Measurements from ENCODE around the gene HNRNPLL. TPM values are rescaled to one million over a fixed set of nuclear protein-coding genes. Genes with fewer than 3 reads are reported as not detected.
"Not testable (repeated sequence)": the region's sequence is repeated elsewhere in the genome, so short reads cannot be mapped to it uniquely, and the experiment has no call there.

HNRNPLL gene
- total RNA-seq, 2 experiments from 2014 or later: 44.9 to 46.5 TPM

DNA sequence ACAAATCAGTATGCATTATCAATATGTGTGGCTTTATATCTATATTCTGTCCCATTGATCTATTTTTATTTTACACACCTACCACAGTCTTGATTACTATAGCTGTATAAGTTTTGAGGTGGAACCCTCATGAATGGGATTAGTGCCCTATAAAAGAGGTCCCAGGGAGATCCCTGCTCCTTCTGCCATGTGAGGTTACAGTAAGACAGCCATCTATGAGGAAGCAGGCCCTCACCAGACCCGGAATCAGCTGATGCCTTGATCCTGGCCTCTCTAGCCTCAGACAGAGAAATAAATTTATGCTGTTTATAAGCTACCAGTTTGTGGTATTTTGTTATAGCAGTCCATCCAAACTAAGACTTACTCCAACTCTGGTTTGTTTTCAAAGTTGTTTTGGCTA, 54.9 kb downstream of the HNRNPLL start:
- CTCF ChIA-PET: interaction anchor here (0.7 kb wide), 1 partner anchor 1154 kb away, joined by 3 read pairs; no protein-coding TSS in a partner anchor
- POLR2A ChIA-PET: interaction anchor here (1.3 kb wide), 1 partner anchor 204 kb away, joined by 4 read pairs; the partner anchor contains the start of gene SRSF7
- Histone ChIP-seq H3K27me3 (ENCODE audit: control insufficient read depth in 1 of 2, insufficient read depth in 2 of 2, low read length in 2 of 2) (no peaks in the 10 kb centered on the region), H3K27ac (ENCODE audit: low read depth in 1 of 2, low read length in 2 of 2) (no peak overlapping the region), H3K4me1 (ENCODE audit: insufficient read depth, low read length) (peaks cover 7% of the 10 kb centered on the region), H3K9me3 (ENCODE audit: control insufficient read depth in 1 of 2, insufficient read depth in 1 of 2, low read length in 2 of 2) (peaks cover 0 to 3% of the 10 kb centered on the region in 2 experiments), H3K36me3 (ENCODE audit: insufficient read depth, low read length) (no peaks in the 10 kb centered on the region), H3K4me3 (ENCODE audit: low read length) (no peak overlapping the region)
- TF ChIP-seq, protein P1, sequence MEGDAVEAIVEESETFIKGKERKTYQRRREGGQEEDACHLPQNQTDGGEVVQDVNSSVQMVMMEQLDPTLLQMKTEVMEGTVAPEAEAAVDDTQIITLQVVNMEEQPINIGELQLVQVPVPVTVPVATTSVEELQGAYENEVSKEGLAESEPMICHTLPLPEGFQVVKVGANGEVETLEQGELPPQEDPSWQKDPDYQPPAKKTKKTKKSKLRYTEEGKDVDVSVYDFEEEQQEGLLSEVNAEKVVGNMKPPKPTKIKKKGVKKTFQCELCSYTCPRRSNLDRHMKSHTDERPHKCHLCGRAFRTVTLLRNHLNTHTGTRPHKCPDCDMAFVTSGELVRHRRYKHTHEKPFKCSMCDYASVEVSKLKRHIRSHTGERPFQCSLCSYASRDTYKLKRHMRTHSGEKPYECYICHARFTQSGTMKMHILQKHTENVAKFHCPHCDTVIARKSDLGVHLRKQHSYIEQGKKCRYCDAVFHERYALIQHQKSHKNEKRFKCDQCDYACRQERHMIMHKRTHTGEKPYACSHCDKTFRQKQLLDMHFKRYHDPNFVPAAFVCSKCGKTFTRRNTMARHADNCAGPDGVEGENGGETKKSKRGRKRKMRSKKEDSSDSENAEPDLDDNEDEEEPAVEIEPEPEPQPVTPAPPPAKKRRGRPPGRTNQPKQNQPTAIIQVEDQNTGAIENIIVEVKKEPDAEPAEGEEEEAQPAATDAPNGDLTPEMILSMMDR (IDR thresholded peaks at IDR 0.05): no peak
- intact Hi-C loops (cut with DNase I, micrococcal nuclease): no loop called here
- DNase-seq (no peak), ATAC-seq (ENCODE audit: poor library complexity) (no peak)
- Mint-ChIP-seq H3K9me3 (no peaks in the 10 kb centered on the region), H3K4me3 (no peak overlapping the region), H3K36me3 (ENCODE audit: low read depth) (no peaks in the 10 kb centered on the region), H3K4me1 (ENCODE audit: low read depth) (peaks cover 25% of the 10 kb centered on the region), H3K27ac (no peak overlapping the region), H3K27me3 (no peaks in the 10 kb centered on the region)

DNA sequence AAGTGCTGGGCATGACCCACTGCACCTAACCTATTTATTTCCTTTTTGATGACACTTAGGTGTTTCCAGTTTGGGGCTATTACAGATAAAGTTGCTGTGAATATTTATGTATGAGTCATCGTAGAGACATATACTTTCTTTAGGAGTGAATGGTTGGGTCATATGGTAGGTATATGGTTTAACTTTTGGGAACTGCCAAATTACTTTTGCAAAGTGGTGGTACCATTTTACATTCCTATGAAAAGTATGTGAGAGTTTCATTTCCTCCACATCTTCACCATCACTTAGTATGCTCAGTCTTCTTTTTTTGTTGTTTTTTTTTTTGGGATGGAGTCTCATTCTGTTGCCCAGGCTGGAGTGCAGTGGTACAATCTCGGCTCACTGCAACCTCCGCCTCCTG, 56.1 kb downstream of the HNRNPLL start:
- Mint-ChIP-seq H3K9me3 (no peaks in the 10 kb centered on the region), H3K36me3 (ENCODE audit: low read depth) (no peaks in the 10 kb centered on the region), H3K27me3 (no peaks in the 10 kb centered on the region), H3K4me1 (ENCODE audit: low read depth) (peaks cover 22% of the 10 kb centered on the region), H3K4me3 (no peak overlapping the region), H3K27ac (no peak overlapping the region)
- ATAC-seq (ENCODE audit: poor library complexity) (no peak), DNase-seq (no peak)
- Histone ChIP-seq H3K9me3 (ENCODE audit: control insufficient read depth in 1 of 2, insufficient read depth in 1 of 2, low read length in 2 of 2) (peaks cover 0 to 3% of the 10 kb centered on the region in 2 experiments), H3K36me3 (ENCODE audit: insufficient read depth, low read length) (no peaks in the 10 kb centered on the region), H3K27me3 (ENCODE audit: control insufficient read depth in 1 of 2, insufficient read depth in 2 of 2, low read length in 2 of 2) (no peaks in the 10 kb centered on the region), H3K4me1 (ENCODE audit: insufficient read depth, low read length) (peaks cover 14% of the 10 kb centered on the region), H3K4me3 (ENCODE audit: low read length) (no peak overlapping the region), H3K27ac (ENCODE audit: low read depth in 1 of 2, low read length in 2 of 2) (no peak overlapping the region)
- ChIA-PET CTCF (no interaction called here), POLR2A (no interaction called here)
- intact Hi-C loops (cut with DNase I, micrococcal nuclease): no loop called here
- TF ChIP-seq, protein P1 (IDR thresholded peaks at IDR 0.05): no peak

DNA sequence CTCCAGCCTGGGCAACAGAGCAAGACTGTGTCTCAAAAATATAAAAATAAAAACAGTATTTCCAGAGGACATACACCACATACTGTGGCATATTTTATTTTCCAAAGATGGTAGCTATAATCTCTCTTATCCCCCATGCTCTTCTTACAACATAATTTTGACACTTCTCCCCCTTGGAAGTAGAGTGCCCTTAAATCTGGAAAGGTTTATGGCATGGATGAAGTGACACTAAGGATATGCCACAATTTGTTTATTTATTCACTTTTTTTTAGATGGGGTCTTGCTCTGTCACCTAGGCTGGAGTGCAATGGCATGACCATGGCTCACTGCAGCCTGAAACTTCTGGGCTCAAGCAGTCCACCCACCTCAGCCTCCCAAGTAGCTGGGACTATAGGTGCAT, 56.7 kb downstream of the HNRNPLL start:
- H3K4me1 ChIP-seq (ENCODE audit: insufficient read depth, low read length): peaks cover 14% of the 10 kb centered on the region
- H3K9me3 ChIP-seq (ENCODE audit: control insufficient read depth in 1 of 2, insufficient read depth in 1 of 2, low read length in 2 of 2): peaks cover 0 to 3% of the 10 kb centered on the region in 2 experiments
- Mint-ChIP-seq H3K4me1 (ENCODE audit: low read depth) (peaks cover 22% of the 10 kb centered on the region), H3K27ac (no peak overlapping the region), H3K27me3 (no peaks in the 10 kb centered on the region), H3K4me3 (no peak overlapping the region), H3K9me3 (no peaks in the 10 kb centered on the region), H3K36me3 (ENCODE audit: low read depth) (no peaks in the 10 kb centered on the region)
- no peak overlapping the region for H3K4me3 ChIP-seq (ENCODE audit: low read length)
- H3K36me3 ChIP-seq (ENCODE audit: insufficient read depth, low read length): no peaks in the 10 kb centered on the region
- TF ChIP-seq, protein P1 (IDR thresholded peaks at IDR 0.05): no peak
- intact Hi-C loops (cut with DNase I, micrococcal nuclease): no loop called here
- POLR2A ChIA-PET: no interaction called here
- H3K27ac ChIP-seq (ENCODE audit: low read depth in 1 of 2, low read length in 2 of 2): no peak overlapping the region
- H3K27me3 ChIP-seq (ENCODE audit: control insufficient read depth in 1 of 2, insufficient read depth in 2 of 2, low read length in 2 of 2): no peaks in the 10 kb centered on the region
- DNase-seq (no peak), ATAC-seq (ENCODE audit: poor library complexity) (no peak)
- CTCF ChIA-PET: no interaction called here

DNA sequence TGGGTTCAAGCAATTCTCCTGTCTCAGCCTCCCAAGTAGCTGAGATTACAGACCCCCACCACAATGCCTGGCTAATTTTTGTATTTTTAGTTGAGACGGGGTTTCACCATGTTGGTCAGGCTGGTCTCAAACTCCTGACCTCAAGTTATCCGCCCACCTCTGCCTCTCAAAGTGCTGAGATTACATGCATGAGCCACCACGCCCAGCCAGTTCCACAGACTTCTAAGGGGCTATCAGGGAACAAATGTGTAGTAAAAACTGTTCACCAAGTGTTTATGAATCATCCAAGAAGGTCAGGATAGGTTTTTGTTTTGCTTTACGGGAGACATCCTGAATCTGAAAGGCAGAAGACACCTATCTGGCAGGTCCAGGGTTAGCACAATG, 60.5 kb downstream of the HNRNPLL start:
- ATAC-seq (ENCODE audit: poor library complexity); H3K27ac ChIP-seq (ENCODE audit: low read depth in 1 of 2, low read length in 2 of 2); H3K27me3 ChIP-seq (ENCODE audit: control insufficient read depth in 1 of 2, insufficient read depth in 2 of 2, low read length in 2 of 2); intact Hi-C loops (cut with DNase I, micrococcal nuclease); H3K36me3 Mint-ChIP-seq (ENCODE audit: low read depth); H3K9me3 Mint-ChIP-seq; H3K4me3 ChIP-seq (ENCODE audit: low read length); H3K9me3 ChIP-seq (ENCODE audit: control insufficient read depth in 1 of 2, insufficient read depth in 1 of 2, low read length in 2 of 2); DNase-seq; H3K4me3 Mint-ChIP-seq; H3K36me3 ChIP-seq (ENCODE audit: insufficient read depth, low read length); H3K27me3 Mint-ChIP-seq: not testable (repeated sequence)
- ChIA-PET POLR2A (interaction anchor here (0.9 to 1.1 kb wide), 2 partner anchors 201 to 209 kb away, joined by 3 to 11 read pairs; partner anchors contain the start of gene SRSF7), CTCF (interaction anchor here (0.9 kb wide), 1 partner anchor 30 kb away, joined by 3 read pairs; no protein-coding TSS in a partner anchor)
- peaks cover 14% of the 10 kb centered on the region for H3K4me1 ChIP-seq (ENCODE audit: insufficient read depth, low read length)
- Mint-ChIP-seq H3K4me1 (ENCODE audit: low read depth) (peaks cover 22% of the 10 kb centered on the region), H3K27ac (peak overlapping the region; percentile 12)
